ENCODE data around the gene STIMATE. TPM values are rescaled to one million over a fixed set of nuclear protein-coding genes. Genes with fewer than 3 reads are reported as not detected.

Gene STIMATE
- total and polyA plus RNA-seq, 4 donors, result 14.0 to 24.4 (median 20.9) TPM

DNA sequence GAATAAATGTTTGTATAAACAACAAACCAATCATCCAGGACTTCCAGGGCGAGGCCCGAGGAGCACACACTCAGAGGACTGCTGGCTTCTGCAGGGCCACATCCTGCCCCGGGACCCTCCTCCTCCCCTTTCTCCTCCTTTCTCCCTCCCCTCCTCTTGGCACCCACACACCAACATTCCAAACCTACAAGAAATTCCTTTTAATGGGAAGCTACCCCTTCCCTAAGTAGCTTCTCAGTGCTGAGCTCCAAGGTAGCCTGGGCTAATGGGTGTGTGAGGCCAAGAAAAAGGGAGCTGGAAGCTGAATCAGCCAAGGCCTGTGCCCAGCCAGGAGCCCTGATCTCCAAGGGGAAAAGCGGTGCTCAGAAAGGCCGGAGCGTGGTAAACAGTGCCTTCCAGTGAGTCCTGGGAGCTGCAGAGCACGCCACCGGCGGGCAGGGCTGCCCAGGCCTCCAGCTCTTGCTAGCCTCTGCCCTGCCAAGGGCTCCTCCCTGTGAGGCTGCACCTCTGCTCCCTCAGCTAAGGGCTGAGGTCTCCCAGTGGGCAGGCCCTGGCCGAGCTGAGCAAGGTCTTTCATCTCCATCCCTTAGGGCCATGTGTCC lies 98.9 kb downstream of the STIMATE start:
- no peaks in the 10 kb centered on the region for H3K27me3 ChIP-seq (ENCODE audit: control insufficient read depth in 4 of 4, insufficient read depth in 4 of 4, low read length in 3 of 4)
- WGBS, result 87% methylated on average over 10 of the region's 10 CpGs
- peaks cover 23 to 58% (median 49%) of the 10 kb centered on the region in 4 donors for H3K4me1 ChIP-seq (ENCODE audit: control insufficient read depth in 4 of 4, insufficient read depth in 4 of 4, low read length in 3 of 4)
- TF ChIP-seq RXRA (IDR thresholded peaks at IDR 0.05), result no peak
- no peak for TF ChIP-seq FOXA1 (IDR thresholded peaks at IDR 0.05)
- TF ChIP-seq, protein P1, sequence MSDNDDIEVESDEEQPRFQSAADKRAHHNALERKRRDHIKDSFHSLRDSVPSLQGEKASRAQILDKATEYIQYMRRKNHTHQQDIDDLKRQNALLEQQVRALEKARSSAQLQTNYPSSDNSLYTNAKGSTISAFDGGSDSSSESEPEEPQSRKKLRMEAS (IDR thresholded peaks at IDR 0.05), result no peak
- TF ChIP-seq SP1 (IDR thresholded peaks at IDR 0.05), result no peak
- no peak for TF ChIP-seq FOXA2 (IDR thresholded peaks at IDR 0.05)
- TF ChIP-seq, protein P2, sequence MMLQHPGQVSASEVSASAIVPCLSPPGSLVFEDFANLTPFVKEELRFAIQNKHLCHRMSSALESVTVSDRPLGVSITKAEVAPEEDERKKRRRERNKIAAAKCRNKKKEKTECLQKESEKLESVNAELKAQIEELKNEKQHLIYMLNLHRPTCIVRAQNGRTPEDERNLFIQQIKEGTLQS (IDR thresholded peaks at IDR 0.05), result no peak
- no peak for TF ChIP-seq YY1 (IDR thresholded peaks at IDR 0.05)
- no peak for TF ChIP-seq GABPA (IDR thresholded peaks at IDR 0.05 in 1 of 2, conservative IDR thresholded peaks at IDR 0.05 in 1 of 2)
- TF ChIP-seq, protein P3, sequence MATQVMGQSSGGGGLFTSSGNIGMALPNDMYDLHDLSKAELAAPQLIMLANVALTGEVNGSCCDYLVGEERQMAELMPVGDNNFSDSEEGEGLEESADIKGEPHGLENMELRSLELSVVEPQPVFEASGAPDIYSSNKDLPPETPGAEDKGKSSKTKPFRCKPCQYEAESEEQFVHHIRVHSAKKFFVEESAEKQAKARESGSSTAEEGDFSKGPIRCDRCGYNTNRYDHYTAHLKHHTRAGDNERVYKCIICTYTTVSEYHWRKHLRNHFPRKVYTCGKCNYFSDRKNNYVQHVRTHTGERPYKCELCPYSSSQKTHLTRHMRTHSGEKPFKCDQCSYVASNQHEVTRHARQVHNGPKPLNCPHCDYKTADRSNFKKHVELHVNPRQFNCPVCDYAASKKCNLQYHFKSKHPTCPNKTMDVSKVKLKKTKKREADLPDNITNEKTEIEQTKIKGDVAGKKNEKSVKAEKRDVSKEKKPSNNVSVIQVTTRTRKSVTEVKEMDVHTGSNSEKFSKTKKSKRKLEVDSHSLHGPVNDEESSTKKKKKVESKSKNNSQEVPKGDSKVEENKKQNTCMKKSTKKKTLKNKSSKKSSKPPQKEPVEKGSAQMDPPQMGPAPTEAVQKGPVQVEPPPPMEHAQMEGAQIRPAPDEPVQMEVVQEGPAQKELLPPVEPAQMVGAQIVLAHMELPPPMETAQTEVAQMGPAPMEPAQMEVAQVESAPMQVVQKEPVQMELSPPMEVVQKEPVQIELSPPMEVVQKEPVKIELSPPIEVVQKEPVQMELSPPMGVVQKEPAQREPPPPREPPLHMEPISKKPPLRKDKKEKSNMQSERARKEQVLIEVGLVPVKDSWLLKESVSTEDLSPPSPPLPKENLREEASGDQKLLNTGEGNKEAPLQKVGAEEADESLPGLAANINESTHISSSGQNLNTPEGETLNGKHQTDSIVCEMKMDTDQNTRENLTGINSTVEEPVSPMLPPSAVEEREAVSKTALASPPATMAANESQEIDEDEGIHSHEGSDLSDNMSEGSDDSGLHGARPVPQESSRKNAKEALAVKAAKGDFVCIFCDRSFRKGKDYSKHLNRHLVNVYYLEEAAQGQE (IDR thresholded peaks at IDR 0.05), result no peak
- TF ChIP-seq, protein P4, sequence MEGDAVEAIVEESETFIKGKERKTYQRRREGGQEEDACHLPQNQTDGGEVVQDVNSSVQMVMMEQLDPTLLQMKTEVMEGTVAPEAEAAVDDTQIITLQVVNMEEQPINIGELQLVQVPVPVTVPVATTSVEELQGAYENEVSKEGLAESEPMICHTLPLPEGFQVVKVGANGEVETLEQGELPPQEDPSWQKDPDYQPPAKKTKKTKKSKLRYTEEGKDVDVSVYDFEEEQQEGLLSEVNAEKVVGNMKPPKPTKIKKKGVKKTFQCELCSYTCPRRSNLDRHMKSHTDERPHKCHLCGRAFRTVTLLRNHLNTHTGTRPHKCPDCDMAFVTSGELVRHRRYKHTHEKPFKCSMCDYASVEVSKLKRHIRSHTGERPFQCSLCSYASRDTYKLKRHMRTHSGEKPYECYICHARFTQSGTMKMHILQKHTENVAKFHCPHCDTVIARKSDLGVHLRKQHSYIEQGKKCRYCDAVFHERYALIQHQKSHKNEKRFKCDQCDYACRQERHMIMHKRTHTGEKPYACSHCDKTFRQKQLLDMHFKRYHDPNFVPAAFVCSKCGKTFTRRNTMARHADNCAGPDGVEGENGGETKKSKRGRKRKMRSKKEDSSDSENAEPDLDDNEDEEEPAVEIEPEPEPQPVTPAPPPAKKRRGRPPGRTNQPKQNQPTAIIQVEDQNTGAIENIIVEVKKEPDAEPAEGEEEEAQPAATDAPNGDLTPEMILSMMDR (IDR thresholded peaks at IDR 0.05; ENCODE audit: low read depth, low read length, missing input control), result no peak
- no peak for TF ChIP-seq HNF4G (IDR thresholded peaks at IDR 0.05)
- no peak for TF ChIP-seq TAF1 (conservative IDR thresholded peaks at IDR 0.05)
- TF ChIP-seq EGR1 (IDR thresholded peaks at IDR 0.05; ENCODE audit: low read depth in 2 of 2), result no peak
- TF ChIP-seq NR2F2 (IDR thresholded peaks at IDR 0.05), result no peak
- TF ChIP-seq JUND (IDR thresholded peaks at IDR 0.05), result no peak
- TF ChIP-seq, protein P5, sequence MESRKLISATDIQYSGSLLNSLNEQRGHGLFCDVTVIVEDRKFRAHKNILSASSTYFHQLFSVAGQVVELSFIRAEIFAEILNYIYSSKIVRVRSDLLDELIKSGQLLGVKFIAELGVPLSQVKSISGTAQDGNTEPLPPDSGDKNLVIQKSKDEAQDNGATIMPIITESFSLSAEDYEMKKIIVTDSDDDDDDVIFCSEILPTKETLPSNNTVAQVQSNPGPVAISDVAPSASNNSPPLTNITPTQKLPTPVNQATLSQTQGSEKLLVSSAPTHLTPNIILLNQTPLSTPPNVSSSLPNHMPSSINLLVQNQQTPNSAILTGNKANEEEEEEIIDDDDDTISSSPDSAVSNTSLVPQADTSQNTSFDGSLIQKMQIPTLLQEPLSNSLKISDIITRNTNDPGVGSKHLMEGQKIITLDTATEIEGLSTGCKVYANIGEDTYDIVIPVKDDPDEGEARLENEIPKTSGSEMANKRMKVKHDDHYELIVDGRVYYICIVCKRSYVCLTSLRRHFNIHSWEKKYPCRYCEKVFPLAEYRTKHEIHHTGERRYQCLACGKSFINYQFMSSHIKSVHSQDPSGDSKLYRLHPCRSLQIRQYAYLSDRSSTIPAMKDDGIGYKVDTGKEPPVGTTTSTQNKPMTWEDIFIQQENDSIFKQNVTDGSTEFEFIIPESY (IDR thresholded peaks at IDR 0.05), result no peak
- TF ChIP-seq RAD21 (IDR thresholded peaks at IDR 0.05), result no peak
- TF ChIP-seq HNF4A (conservative IDR thresholded peaks at IDR 0.05), result no peak
- no peak overlapping the region for H3K9ac ChIP-seq (ENCODE audit: low read depth in 1 of 2, low read length in 2 of 2)
- H3K9me3 ChIP-seq (ENCODE audit: control insufficient read depth in 4 of 4, low read length in 3 of 4), result no peaks in the 10 kb centered on the region
- H3K27ac ChIP-seq (ENCODE audit: low read depth in 1 of 2, low read length in 2 of 2), result peak overlapping the region; percentile 29
- H3K36me3 ChIP-seq (ENCODE audit: control insufficient read depth in 4 of 4, insufficient read depth in 3 of 4, low read depth in 1 of 4, low read length in 3 of 4), result peaks cover 17 to 63% (median 52%) of the 10 kb centered on the region in 4 donors
- no peak for DNase-seq (ENCODE audit: low spot score)
- H3K4me3 ChIP-seq (ENCODE audit: low read depth in 1 of 3, low read length in 3 of 3), result no peak overlapping the region
